ENCODE data around the gene TDRD6.

TDRD6 gene

GRCh38 chr6:46648869-46649492 is 38.7 kb upstream of the TDRD6 start:
- in situ Hi-C loops (cut with MboI; ENCODE audit: low sequenced_read_pairs, unreplicated experiment) = loop anchor here (25.0 kb wide), 2 partner anchors 437 to 587 kb away; no protein-coding TSS in a partner anchor
- no peak for TF ChIP-seq CTCF (IDR thresholded peaks at IDR 0.05; ENCODE audit: borderline replicate concordance, control extremely low read depth, extremely low read depth, insufficient read depth, missing control alignments)
- DNase-seq (ENCODE audit: low spot score) = no peak

- no peak for TF ChIP-seq CTCF (IDR thresholded peaks at IDR 0.05; ENCODE audit: borderline replicate concordance, control extremely low read depth, extremely low read depth, insufficient read depth, missing control alignments)
- DNase-seq (ENCODE audit: low spot score) = no peak
- in situ Hi-C loops (cut with MboI; ENCODE audit: low sequenced_read_pairs, unreplicated experiment) = no loop called here
Observed at GRCh38 chr6:46651006-46651405, 36.7 kb upstream of the TDRD6 start.

- DNase-seq (ENCODE audit: low spot score) = no peak
- in situ Hi-C loops (cut with MboI; ENCODE audit: low sequenced_read_pairs, unreplicated experiment) = no loop called here
- TF ChIP-seq CTCF (IDR thresholded peaks at IDR 0.05; ENCODE audit: borderline replicate concordance, control extremely low read depth, extremely low read depth, insufficient read depth, missing control alignments) = no peak
Observed at GRCh38 chr6:46651816-46652215, 35.9 kb upstream of the TDRD6 start.

GRCh38 chr6:46652232-46652602 is 35.5 kb upstream of the TDRD6 start:
- DNase-seq (ENCODE audit: low spot score) = no peak
- TF ChIP-seq CTCF (IDR thresholded peaks at IDR 0.05; ENCODE audit: borderline replicate concordance, control extremely low read depth, extremely low read depth, insufficient read depth, missing control alignments) = no peak
- in situ Hi-C loops (cut with MboI; ENCODE audit: low sequenced_read_pairs, unreplicated experiment) = no loop called here

- TF ChIP-seq CTCF (IDR thresholded peaks at IDR 0.05; ENCODE audit: borderline replicate concordance, control extremely low read depth, extremely low read depth, insufficient read depth, missing control alignments) = no peak
- in situ Hi-C loops (cut with MboI; ENCODE audit: low sequenced_read_pairs, unreplicated experiment) = no loop called here
- DNase-seq (ENCODE audit: low spot score) = peak; percentile 89
Observed at GRCh38 chr6:46652603-46653438, 34.9 kb upstream of the TDRD6 start, which contains the start of the genes CYP39A1 and SLC25A27. TSS of gene CYP39A1 (minus strand) at chr6:46652818. CDS start at chr6:46652582, 236 bp downstream. TSS of gene SLC25A27 (plus strand) at chr6:46652975. CDS start at chr6:46653193, 218 bp downstream.

GRCh38 chr6:46653439-46654195 is 34.1 kb upstream of the TDRD6 start:
- TF ChIP-seq CTCF (IDR thresholded peaks at IDR 0.05; ENCODE audit: borderline replicate concordance, control extremely low read depth, extremely low read depth, insufficient read depth, missing control alignments) = no peak
- DNase-seq (ENCODE audit: low spot score) = no peak
- in situ Hi-C loops (cut with MboI; ENCODE audit: low sequenced_read_pairs, unreplicated experiment) = no loop called here
